Gastroesophageal sphincter (tissue), 3 donors: ENCODE results near the gene DLGAP5.

Experiments used
- EP300 ChIP-seq: sonication (generic); formaldehyde crosslinking; IDR thresholded peaks from one replicate; pipeline ENCODE4 v1.6.1; 2017; ENCODE audit warnings: antibody characterized with exemption, mild to moderate bottlenecking
- POLR2A ChIP-seq, 2 donors: fragments of 450-650 bp; IDR thresholded peaks; one replicate each; pipeline ENCODE4 v1.6.1; 2017; ENCODE audit warnings: antibody characterized with exemption in 2 of 2, mild to moderate bottlenecking in 2 of 2, moderate library complexity in 1 of 2
- POLR2AphosphoS5 ChIP-seq: sonication (generic); formaldehyde crosslinking; IDR thresholded peaks from one replicate; pipeline ENCODE4 v1.6.1; 2017; ENCODE audit warnings: antibody characterized with exemption
- TF ChIP-seq, protein P1 (sequence below), 4 experiments: fragments of 200-600 bp in 2 of 4; fragments of 450-650 bp in 2 of 4; sonication (generic) in 1 of 4; IDR thresholded peaks; one replicate each; pipeline ENCODE4 v1.5.1; 2017 to 2019; ENCODE audit warnings: antibody characterized with exemption in 4 of 4, mild to moderate bottlenecking in 2 of 4, moderate library complexity in 2 of 4

DNA sequence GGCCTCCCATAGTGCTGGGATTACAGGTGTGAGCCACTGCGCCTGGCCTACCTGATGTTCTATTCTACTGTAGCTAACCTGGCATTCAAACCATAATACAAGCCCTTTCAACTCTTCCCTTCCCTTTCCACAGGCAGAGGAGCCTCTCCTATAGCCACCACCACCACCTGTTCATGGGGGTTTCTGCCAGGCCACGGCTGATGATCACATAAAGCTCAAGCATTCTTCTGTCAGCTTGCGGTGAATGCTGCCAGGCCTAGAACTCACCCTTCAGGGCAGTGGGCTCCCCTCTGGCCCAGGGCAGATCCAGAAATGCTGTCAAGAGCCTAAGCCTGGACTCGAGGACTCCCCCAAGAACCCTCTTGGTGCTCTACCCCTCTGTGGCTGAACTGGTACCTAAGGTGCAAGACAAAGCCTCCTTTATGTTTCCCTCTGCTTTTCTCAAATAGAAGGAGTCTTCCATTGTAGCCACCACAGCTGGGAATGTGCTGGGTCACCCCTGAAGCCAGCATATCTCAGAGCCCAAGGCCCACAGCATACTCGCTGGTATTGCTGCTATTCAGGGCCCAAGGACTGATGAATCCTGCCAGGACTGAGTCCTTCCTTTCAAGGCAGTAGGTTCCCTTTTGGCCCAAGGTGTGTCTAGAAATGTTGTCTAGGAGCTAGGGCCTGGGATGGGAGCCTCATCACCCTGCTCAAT is 3.4 kb upstream of the DLGAP5 start:
- TF ChIP-seq, protein P1, sequence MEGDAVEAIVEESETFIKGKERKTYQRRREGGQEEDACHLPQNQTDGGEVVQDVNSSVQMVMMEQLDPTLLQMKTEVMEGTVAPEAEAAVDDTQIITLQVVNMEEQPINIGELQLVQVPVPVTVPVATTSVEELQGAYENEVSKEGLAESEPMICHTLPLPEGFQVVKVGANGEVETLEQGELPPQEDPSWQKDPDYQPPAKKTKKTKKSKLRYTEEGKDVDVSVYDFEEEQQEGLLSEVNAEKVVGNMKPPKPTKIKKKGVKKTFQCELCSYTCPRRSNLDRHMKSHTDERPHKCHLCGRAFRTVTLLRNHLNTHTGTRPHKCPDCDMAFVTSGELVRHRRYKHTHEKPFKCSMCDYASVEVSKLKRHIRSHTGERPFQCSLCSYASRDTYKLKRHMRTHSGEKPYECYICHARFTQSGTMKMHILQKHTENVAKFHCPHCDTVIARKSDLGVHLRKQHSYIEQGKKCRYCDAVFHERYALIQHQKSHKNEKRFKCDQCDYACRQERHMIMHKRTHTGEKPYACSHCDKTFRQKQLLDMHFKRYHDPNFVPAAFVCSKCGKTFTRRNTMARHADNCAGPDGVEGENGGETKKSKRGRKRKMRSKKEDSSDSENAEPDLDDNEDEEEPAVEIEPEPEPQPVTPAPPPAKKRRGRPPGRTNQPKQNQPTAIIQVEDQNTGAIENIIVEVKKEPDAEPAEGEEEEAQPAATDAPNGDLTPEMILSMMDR (IDR thresholded peaks at IDR 0.05) = no peak
- TF ChIP-seq EP300 (no peak), POLR2AphosphoS5 (no peak), POLR2A (IDR thresholded peaks at IDR 0.05) (no peak)
